HG02759 (cell line): ENCODE measurements around the gene SEMA3E.
"Not testable (repeated sequence)": the region's sequence is repeated elsewhere in the genome, so short reads cannot be mapped to it uniquely, and the experiment has no call there.

ENCODE experiments used
- ATAC-seq: cut with Tn5 transposase; IDR thresholded peaks from one replicate; pipeline ENCODE4 v1.9.1; 2021; ENCODE audit warnings: mild to moderate bottlenecking, moderate library complexity; ENCODE audit not compliant: unreplicated experiment

The SEMA3E gene

DNA sequence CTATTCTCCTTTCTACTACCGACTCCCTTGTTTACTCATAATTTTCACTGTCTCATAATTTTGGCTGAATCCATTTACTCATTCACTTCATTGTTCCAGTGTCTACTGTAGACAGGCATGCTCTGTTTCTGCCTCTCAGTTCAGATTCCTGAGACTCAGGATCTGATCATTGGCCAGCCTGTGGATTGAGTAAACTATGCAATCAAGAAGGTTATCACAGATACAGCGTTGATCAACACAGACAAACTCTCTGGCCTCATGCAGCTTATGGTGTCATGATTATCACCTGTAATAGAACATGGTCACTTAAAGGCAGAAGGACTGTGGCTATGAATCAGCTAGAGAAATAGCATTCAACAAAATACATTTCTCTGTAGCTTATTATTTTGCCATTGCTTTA, 86.0 kb downstream of the SEMA3E start:
- no peak for ATAC-seq

DNA sequence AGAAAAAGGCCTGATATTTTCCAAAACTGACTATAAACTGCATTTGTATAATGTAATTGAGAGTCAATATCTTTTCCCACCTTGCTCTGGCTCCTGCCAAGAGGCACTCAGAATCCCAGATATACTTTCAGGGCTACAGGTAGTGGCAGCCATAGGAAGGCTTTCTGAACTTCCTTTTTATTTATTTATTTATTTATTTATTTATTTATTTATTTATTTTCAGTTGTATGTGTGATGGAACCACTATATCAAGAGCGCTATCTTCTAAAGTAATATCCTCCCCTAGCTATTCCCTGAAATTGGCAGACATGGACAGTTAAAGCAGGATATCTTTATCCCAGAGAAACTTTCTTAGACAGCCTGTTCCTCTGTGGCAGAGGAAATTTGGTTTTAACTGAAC, 86.7 kb downstream of the SEMA3E start:
- ATAC-seq = no peak

DNA sequence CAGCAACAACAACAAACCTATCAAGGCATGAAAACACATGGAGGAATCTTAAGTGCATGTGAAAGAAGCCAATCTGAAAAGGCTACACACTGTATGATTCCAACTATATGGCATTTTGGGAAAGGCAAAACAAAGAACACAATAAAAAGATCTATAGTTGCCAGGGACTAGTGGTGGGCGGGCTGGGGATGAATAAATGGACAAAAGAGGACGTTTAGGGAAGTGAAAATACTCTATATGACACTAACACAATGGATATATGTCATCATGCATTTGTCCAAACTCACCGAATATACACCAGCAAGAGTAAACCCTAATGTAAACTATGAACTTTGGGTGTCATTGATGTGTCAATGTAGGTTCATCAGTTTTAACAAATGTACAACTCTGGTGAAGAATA, 89.1 kb downstream of the SEMA3E start:
- no peak for ATAC-seq

DNA sequence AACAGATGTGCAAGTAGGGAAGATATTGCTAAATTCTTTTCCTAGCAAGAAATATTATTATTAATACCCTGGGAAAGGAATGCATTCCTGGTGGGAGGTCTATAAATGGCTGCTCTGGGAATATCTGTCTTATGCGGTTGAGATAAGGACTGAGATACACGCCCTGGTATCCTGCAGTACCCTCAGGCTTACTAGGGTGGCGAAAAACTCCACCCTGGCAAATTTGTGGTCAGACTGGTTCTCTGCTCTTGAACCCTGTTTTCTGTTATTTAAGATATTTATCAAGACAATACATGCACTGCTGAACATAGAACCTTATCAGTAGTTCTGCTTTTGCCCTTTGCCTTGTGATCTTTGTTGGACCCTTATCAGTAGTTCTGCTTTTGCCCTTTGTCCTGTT, 96.4 kb downstream of the SEMA3E start:
- not testable (repeated sequence) for ATAC-seq

DNA sequence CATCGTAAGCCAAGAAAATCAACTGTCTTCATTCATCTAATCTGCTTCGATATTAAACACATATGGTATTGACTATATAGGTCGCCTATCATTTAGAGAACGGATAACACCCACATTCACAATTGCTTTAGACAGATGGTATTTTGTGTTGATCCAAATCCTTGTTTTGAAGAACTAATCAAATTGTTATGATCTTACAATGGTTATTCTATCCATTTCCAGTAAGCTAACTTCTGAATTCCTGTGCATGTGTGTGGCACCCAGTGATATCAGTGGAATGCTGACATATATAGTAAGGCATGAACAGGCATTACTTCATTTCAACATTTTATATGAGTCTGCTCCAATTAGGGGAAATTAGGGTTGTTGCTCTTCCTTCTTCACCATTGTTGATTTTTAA, 98.8 kb downstream of the SEMA3E start:
- no peak for ATAC-seq

DNA sequence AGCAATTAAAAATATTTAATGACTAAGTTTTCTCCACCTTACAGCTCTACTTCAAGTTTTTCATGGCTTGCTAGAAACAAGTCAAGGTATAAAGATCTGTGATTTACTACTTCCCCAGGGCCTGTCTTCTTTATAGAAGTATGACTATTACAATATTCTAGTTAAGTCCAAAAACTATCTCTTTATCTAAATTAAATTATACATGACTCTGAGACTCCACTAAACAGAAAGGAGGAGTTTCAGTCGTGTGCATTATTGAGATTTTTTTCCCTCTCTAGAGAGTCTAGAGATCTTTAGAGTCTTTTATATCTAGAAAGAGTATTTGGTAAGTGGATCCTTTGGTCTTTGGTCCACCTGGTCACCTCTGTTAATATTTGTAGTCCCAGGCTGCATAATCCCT, 100.7 kb downstream of the SEMA3E start:
- ATAC-seq = no peak

DNA sequence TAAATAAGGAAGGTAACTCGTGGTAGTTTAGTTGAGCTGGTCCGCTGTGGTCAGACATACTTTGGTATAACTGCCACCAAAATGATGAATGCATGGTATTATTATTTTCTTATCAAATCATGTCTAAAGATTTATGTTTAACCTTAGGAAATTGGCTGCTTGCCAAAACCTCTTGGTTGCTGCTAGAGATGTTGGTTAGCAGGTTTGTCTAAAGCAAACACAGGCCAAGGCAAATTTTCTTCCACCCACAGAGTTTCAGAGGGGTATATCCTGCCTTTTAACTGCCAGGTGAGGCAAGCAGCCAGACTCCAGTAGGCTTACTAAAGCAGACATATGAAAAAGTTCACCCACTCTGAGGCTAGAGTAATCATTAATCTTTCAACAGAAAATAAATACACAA, 101.4 kb downstream of the SEMA3E start:
- ATAC-seq = peak; percentile 92

DNA sequence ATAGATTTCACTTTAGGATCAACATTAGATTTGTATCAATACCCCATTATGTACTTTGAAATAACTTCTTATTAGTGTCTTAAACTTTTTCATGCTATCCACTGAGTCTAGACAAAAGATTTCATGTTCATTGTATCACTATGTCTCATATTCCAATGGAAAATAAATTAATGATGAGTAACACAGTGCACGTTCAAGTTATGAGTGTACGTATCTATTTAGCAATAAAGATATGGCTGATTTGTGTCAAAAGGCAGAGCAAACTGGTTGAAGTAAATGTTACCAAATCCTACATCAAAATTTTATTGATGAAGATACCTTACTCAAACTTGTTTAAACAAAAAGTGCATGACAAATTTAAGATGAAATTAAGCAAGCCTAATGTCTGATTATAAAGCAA, 102.4 kb downstream of the SEMA3E start:
- no peak for ATAC-seq

DNA sequence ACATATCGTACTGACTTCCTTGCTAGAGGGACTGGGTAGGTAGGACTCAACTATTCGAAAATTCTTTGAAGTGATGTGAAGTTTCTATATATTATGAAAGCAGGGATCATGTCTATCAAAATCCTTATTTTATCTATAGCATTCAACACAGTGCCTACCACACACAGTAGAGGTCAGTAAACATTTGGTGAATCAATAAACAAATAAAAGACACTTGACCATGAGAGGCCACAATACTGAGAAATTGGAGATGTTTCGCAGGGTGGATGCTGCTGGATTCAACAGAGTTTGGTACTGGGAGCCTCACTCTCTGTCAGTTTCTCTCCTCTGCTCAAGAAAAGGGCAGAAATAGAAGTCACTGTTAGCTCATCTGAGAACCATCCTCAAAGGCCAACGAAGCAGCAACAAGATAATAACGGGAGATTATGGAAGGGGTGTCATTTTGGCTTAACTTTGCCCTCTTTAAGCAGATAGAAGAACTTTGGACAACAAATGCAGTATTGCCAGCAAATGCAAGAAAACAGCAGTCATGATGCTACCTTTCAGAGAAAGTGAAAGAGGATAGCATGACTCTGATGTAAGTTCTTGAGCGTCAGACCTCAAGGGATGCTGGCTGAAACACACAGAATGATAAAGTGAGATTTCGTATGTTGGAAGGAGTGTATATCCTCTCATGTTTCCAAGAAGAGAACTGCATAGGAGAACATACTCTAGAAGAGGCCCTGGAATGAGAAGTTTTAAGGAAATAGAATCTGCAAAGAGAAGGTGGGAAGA, 107.6 kb downstream of the SEMA3E start:
- no peak for ATAC-seq

DNA sequence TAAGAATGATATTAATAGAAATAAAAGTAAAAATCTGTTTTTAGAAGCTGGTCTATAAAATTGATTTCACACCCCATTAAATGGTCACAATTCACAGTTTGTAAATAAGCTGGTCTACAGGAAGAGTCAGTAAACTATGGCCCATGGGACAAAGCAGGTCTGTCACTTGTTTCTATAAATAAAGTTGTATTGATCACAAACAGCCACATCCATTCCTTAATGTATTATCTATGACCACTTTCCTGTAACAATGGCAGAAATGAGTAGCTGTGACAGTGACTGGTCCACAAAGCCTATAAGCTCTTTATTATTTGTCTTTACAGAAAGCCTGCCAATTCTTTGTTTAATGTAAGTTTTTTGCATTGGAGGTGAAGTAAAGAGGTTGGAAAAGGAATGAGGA, 114.5 kb downstream of the SEMA3E start:
- ATAC-seq = no peak

DNA sequence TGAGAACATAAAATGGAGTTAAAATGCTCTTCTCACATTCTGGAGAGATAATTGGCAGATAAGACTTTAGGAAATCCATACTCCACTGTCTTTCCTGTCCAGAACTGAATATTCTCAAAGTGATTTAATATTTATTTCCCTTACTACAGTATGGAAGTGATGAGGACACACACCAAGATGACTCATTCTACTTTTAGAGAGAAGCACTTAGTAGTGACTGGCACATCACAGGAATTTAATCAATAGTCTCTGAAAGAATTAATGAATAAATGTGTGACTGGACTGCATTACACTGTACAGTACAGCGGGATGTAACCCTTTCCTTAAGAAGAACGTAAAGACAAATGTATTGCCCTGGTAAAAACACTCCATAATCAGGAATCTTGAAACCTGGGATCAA, 116.7 kb downstream of the SEMA3E start:
- no peak for ATAC-seq

DNA sequence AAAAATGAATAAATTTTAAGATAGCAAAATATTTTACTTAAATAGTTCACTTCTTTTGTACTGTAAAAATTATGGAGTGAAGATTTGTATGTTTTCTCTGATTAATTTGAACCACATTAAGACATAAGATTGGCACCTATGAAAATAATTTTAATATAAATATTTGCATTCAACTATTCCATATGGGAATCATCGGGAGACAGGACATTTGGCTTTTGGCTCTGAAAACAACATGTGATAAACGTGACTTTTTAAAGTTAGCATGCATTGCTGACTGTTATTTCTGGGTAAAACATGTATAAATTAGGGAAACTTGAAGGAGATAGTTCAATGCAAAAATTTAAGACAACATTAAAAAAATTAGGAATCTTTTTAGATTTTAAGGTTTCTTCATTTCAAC, 117.2 kb downstream of the SEMA3E start:
- ATAC-seq = no peak

DNA sequence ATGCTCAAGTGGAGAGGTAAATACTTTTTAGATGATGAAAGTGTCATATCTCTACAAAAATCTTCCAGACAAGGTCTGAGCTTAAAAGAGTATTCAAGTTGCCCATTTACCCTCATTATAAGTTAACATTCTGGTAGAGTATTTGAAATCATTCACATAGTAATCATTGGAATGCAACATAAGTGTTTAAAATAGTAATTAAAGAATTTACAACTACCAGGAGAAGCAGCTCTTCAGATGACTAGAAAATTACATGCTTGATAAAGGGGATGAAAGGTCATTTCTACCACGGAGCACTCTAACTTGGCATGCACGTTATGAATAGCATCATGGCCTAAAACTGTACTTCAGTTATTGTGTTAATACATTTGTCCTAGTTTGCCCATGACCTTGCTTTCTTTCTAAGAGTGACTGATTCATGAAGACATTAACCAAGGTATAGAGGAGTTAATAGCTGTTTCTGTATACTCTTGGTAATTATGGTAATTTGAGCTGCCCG, 120.0 kb downstream of the SEMA3E start:
- no peak for ATAC-seq

DNA sequence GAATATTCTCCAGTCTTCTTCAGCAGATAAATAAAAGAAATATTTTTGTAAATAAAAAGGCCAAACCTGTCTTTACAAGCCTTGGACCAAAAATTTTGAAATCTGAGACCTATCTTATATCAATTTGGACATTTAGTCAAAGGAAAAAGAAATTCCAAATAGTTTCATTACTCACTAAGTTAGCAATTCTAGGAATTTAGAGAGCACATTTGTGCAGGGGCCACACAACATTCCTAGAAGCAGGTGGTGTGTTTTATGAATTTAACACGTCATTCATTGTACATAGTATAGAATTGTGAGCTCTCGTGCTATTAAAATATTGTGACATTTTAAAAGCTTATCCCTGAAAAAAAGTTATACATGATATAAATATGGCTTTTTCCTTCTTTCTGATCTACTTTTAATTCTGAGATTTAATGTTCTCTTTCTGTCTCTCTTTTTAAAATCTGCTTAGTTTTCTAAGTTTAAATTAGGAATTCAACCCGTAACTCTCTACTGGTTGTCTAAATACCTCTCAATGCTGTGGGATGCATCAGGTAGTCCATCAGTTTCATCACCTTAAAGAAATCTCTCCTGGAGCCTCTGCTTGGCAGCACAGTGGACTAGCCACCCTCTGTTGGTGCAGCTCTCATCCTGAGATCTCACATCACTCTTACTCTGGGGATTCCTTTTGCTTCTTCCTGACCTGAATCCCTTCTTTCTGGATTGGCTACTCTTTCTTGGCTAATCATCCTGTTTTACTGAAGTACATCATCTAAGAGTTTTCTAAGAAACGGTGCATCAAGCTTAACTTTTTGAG, 124.5 kb downstream of the SEMA3E start:
- no peak for ATAC-seq

DNA sequence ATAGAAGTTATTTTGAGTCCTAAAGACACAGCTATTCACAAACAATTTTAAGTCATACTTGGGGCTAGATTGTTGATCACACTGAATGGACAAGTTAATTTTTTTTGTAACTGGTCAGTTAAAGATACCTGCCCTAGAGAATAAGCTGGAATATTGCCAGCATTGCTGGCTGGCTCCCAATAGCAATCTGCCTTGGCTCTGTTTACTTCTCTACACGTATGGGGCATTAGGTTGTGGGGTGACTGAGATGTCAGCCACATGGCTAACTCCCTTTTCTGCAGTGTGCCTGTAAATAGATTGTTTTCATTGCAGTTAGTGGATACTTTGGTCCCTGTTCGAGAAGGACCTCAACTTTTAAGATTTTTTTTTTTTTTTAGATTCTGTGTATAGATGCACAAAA, 128.2 kb downstream of the SEMA3E start:
- no peak for ATAC-seq

DNA sequence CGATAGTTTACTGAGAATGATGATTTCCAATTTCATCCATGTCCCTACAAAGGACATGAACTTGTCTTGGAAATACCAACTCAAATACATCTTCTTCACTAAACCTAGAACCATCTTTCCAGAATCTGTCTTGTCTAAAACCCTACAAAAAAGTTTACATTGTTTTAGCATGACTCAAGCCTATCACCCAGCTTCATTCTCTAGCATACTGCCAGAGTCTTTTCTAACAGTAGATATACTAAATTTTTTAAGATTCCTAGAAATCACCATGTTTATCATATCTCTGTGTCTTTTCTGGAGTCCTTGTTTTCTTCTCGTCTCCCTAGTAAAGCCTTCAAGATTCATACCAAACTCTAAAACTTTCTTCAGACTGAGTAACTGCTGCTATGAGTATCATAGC, 129.7 kb downstream of the SEMA3E start:
- no peak for ATAC-seq

DNA sequence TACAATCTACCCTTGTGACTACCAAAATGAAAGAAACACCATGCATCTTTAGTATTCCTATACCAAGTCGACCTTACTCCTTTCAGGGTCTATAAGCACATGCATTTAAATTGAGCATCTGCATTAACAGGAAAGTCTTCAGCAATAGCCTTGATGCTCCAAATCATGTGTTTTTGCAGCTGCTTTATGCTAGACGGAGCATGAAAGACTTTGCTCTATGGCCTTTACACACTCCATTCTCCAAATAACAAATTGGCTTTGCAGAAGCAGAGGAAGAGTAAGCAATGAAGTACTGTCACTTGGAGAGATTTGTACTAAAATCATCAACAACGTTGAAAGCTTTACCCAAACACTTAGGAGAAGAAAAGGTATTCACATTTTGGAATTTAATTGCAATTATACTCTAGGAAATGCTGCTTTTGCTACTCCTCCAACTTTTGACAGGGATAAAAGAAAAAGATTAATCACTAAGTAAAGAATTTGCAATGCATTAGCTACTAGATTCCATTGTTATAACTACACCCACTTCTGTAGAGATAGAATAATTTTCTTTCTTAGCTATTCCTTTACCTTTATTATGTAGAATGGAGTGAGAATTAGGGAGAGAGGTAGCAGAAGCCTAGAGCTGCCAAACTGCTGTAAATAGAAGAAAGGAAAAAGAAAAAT, 131.8 kb downstream of the SEMA3E start:
- no peak for ATAC-seq

DNA sequence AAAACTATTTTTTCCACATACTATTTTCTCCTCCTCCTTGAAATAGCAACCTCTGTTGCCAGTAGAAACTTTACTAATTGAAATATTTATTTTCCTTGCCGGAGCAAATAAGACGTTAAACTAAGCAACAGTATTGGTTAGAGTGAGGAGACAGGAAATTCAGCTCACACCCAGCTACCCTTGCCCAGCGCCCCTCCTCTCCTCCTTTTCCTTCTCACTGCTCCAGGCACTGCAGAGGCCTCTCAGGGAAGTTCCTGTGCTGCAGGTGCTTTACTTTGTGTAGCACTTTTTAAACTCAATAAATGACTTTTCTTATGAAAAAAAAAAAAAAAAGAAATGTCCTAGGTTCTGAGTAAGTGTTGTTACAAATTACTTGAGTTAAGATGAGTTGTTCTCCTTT, 134.0 kb downstream of the SEMA3E start:
- no peak for ATAC-seq

DNA sequence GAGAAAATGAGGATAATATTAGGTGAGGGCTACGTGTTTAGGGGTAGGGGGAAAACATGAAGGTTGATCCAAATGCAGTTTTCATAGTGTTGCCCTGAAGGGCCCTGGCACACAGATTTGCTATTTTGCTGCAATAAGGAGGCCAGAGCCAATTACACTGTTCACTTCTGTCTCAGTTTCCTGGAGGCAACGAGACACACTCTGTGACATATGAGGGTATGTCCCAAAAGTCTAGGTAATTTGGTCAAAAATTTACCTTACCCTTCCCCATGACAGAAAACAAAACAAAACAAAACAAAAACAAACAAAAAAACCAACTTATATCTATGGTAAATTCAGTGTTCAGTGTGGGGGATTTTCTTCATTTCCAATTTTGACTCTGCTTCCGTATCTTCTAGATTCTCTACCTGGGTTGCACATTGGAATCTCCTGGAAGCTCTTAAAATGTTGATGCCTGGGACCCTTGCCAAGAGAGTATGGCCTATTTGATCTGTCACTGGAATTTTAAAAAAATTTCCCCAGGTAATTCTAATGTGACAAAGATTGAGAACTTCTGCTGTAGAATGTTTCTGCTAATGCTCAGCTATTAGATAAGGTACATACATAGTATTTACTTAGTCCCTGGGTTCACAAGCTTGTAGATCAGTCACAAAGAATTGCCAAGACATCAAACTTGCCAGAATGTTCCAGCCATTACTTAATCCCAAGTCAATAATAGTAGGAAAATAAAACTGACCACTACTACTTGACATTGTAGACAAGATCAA, 139.5 kb downstream of the SEMA3E start:
- no peak for ATAC-seq

DNA sequence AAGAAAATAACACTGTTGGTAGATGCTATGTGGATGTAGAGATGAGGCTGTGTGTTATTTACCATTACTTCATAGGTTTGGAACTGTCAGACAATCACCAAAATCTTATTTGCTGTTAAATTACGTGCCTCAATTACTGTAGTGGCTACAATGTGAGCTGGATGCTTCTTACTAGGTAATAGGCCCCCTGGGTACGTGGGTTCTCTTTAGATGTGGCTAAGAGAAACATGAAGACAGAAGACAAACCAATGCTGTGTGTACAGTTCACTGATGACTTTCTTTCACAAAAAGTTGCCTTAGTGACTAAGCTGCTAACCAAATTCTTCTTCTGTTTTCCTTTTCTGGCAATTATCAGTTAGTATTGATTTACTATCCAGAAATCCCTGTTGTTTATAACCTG, 144.6 kb downstream of the SEMA3E start:
- ATAC-seq = no peak

DNA sequence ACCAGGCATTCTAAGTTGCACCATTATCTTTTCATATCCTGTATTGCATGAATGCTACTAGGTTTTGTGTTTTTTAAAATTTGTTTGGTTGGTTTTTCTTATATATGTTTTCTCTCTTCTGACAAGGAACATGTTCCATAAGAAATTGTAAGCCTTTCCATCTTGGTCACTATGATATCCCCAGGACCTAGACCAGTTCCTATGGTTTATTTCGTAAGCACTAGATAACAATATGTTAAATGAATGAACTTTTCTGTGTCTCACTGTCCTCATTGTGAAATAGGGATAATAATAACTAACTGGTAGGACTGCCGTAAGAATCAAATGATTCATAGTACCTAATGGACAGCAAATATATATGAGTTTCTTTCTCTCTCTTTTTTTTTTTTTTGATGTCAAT, 146.3 kb downstream of the SEMA3E start:
- no peak for ATAC-seq
